Right lobe of liver (tissue), 6 donors: ENCODE measurements around the gene HES4. TPM values are rescaled to one million over a fixed set of nuclear protein-coding genes. Genes with fewer than 3 reads are reported as not detected.
A peak's percentile ranks its signal among the peaks of the same experiment; 100 is the strongest.
"Not testable (repeated sequence)": the region's sequence is repeated elsewhere in the genome, so short reads cannot be mapped to it uniquely, and the experiment has no call there.

Experiments
- ATAC-seq, 4 donors: fragments of 200-7000 bp; cut with Tn5 transposase; one replicate each; pipeline ENCODE4 v1.9.1; 2020; ENCODE audit warnings: mild to moderate bottlenecking in 4 of 4, moderate library complexity in 4 of 4
- DNase-seq, 3 donors: peaks; one replicate each; pipeline ENCODE4 v3.0.0-alpha.2; 2020
- H3K27ac ChIP-seq, 3 donors: fragments of 200-600 bp; one replicate each; pipeline ENCODE4 v1.8.0; 2022
- H3K27me3 ChIP-seq, 2 donors: fragments of 200-600 bp; one replicate each; pipeline ENCODE4 v1.8.0; 2022
- H3K36me3 ChIP-seq, 4 donors: fragments of 200-600 bp; sonication (generic) in 1 of 4; one replicate each; pipeline versions ENCODE4 v1.5.1 to v1.8.0; 2017 to 2022; ENCODE audit warnings: control low read depth in 1 of 4
- H3K4me1 ChIP-seq, 4 donors: fragments of 200-600 bp; sonication (generic) in 1 of 4; one replicate each; pipeline versions ENCODE4 v1.5.1 to v1.8.0; 2017 to 2022; ENCODE audit warnings: control low read depth in 1 of 4
- H3K4me3 ChIP-seq, 3 donors: fragments of 200-600 bp; one replicate each; pipeline ENCODE4 v1.8.0; 2022
- H3K9me3 ChIP-seq, 4 donors: fragments of 200-600 bp; sonication (generic) in 1 of 4; one replicate each; pipeline versions ENCODE4 v1.5.1 to v1.8.0; 2017 to 2022; ENCODE audit warnings: control low read depth in 1 of 4
- CTCF ChIP-seq, 4 donors: fragments of 200-600 bp in 3 of 4; fragments of 450-650 bp in 1 of 4; IDR thresholded peaks; one replicate each; pipeline versions ENCODE4 v1.5.1 to v1.8.0; 2016 to 2022; ENCODE audit warnings: antibody characterized with exemption in 4 of 4, mild to moderate bottlenecking in 2 of 4
- POLR2A ChIP-seq: fragments of 450-650 bp; IDR thresholded peaks from one replicate; pipeline ENCODE4 v1.6.1; 2017; ENCODE audit warnings: antibody characterized with exemption, mild to moderate bottlenecking
- WGBS: methylation state at CpG from one replicate; pipeline ENCODE4 v1.1.6; 2018; ENCODE audit warnings: low coverage, low lambda C conversion rate; ENCODE audit not compliant: insufficient coverage; ENCODE audit errors: missing lambda C conversion rate; 5-methylcytosine and 5-hydroxymethylcytosine counted together
- intact Hi-C, 2 donors: fragments of 100-400 bp; cut with DNase I; formaldehyde crosslinking; loops; one replicate each; pipeline versions ENCODE4 v1.11.2 to v1.14.1; 2022
- total RNA-seq, 6 experiments: library from RNA; depleted of rRNA in 2 of 6; stranded (reverse); fragments of >200 nt in 2 of 6; fragmentation: NEBNext Ultra II Directional in 3 of 6; extraction: Animal tissue kit (Norgen Biotek cat#: 25700) in 3 of 6; gene quantifications; one replicate each; pipeline versions ENCODE4 v1.1.0 to v1.2.4, GENCODE V29; 2016 to 2023
- donor health status: DM: no; HTN: yes; CAD: no.
- donor health status: DM: no; HTN: no; CAD: no.
- donor health status: DM: no; HTN: no; CAD: no.
- donor health status: DM: no; HTN: yes; CAD: no.
- donor health status: DM: no; HTN: yes; CAD: no.

The HES4 gene
- total RNA-seq, 6 experiments from 2014 or later, result 1.6 to 21.5 (median 5.2) TPM

DNA sequence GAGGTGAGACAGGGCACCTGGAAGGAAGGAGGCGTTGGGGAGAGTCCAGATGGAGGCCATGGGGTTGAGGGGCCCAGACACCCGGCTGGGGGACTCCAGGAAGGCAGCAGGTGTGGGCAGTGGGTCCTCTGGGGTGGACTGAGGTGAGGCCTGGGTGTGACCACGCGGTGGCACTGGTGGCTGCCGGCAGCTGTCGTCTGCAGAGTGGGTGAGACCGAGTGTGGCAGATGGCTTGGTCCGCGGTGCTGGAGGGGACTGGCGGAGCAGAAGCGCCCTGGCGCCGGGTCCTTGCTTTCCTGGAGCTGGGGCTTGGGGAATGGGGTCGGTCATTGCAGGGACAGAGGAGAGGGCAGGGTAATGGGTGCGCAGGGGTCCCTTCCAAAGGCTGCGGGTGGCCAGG, 32.5 kb upstream of the HES4 start:
- TF ChIP-seq CTCF (IDR thresholded peaks at IDR 0.05) (no peak), POLR2A (no peak)
- WGBS, result 20% methylated on average over 2 of the region's 16 CpGs
- DNase-seq (no peak), ATAC-seq (peak; percentile 48 to 59 (median 56))
- Histone ChIP-seq H3K9me3 (no peaks in the 10 kb centered on the region), H3K36me3 (no peaks in the 10 kb centered on the region), H3K27ac (no peak overlapping the region), H3K4me1 (peaks cover 0 to 7% (median 0%) of the 10 kb centered on the region in 4 donors), H3K4me3 (no peak overlapping the region), H3K27me3 (no peaks in the 10 kb centered on the region)
- intact Hi-C loops, result no loop called here

- H3K36me3 ChIP-seq, result no peaks in the 10 kb centered on the region
- H3K4me1 ChIP-seq, result peaks cover 0 to 7% (median 0%) of the 10 kb centered on the region in 4 donors
- no peaks in the 10 kb centered on the region for H3K27me3 ChIP-seq
- TF ChIP-seq CTCF (IDR thresholded peaks at IDR 0.05) (no peak), POLR2A (no peak)
- DNase-seq (no peak), ATAC-seq (no peak)
- 80% methylated on average over 1 of the region's 11 CpGs for WGBS
- H3K4me3 ChIP-seq, result no peak overlapping the region
- H3K9me3 ChIP-seq, result no peaks in the 10 kb centered on the region
- intact Hi-C loops, result no loop called here
- no peak overlapping the region for H3K27ac ChIP-seq
Measured at GRCh38 chr1:1031659-1032235, 31.9 kb upstream of the HES4 start.

DNA sequence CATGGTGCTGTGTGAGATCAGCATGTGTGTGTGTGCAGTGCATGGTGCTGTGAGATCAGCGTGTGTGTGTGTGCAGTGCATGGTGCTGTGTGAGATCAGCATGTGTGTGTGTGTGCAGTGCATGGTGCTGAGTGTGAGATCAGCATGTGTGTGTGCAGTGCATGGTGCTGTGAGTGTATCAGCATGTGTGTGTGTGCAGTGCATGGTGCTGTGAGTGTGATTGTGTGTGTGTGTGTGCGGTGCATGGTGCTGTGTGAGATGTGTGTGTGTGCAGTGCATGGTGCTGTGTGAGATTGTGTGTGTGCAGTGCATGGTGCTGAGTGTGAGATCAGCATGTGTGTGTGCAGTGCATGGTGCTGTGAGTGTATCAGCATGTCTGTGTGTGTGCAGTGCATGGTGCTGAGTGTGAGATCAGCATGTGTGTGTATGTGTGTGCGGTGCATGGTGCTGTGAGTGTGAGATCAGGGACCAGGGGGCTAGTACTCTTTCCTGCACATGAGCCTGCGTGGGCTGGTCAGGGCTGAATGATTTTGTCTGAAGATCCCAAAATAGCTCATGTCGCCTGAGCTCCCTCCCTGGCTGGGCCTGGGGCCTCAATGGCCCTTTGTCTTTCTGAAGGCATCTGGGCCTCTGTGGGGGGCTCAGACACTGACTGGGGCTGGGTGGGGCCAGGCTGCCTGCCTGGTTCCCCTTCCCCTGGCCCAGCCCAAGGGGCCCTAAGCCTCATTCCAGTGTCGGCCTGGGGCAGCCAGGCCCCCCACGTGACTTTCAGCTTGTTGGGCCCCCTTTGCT, 31.2 kb upstream of the HES4 start:
- H3K36me3 ChIP-seq, H3K4me1 ChIP-seq, H3K27ac ChIP-seq, H3K4me3 ChIP-seq, H3K27me3 ChIP-seq, DNase-seq, H3K9me3 ChIP-seq, intact Hi-C loops, ATAC-seq: not testable (repeated sequence)
- 40% methylated on average over 1 of the region's 7 CpGs for WGBS

GRCh38 chr1:1027791-1028190, 27.9 kb upstream of the HES4 start:
- Histone ChIP-seq H3K27me3 (no peaks in the 10 kb centered on the region), H3K9me3 (no peaks in the 10 kb centered on the region), H3K36me3 (no peaks in the 10 kb centered on the region), H3K4me3 (no peak overlapping the region), H3K27ac (no peak overlapping the region), H3K4me1 (peaks cover 0 to 2% (median 0%) of the 10 kb centered on the region in 4 donors)
- TF ChIP-seq POLR2A (no peak), CTCF (IDR thresholded peaks at IDR 0.05) (no peak)
- 20% methylated on average over 2 of the region's 17 CpGs for WGBS
- DNase-seq, result no peak
- ATAC-seq, result no peak
- intact Hi-C loops, result no loop called here

GRCh38 chr1:1026599-1027413, 26.9 kb upstream of the HES4 start:
- H3K36me3 ChIP-seq, result no peaks in the 10 kb centered on the region
- no peaks in the 10 kb centered on the region for H3K9me3 ChIP-seq
- WGBS, result 82% methylated on average over 4 of the region's 21 CpGs
- intact Hi-C loops, result no loop called here
- DNase-seq (no peak), ATAC-seq (no peak)
- TF ChIP-seq CTCF (IDR thresholded peaks at IDR 0.05) (no peak), POLR2A (no peak)
- H3K27me3 ChIP-seq, result no peaks in the 10 kb centered on the region
- no peak overlapping the region for H3K27ac ChIP-seq
- H3K4me1 ChIP-seq, result no peaks in the 10 kb centered on the region
- no peak overlapping the region for H3K4me3 ChIP-seq
